Smooth muscle cell (in vitro differentiated cells): ENCODE results near the gene MGLL. TPM values are rescaled to one million over a fixed set of nuclear protein-coding genes. Genes with fewer than 3 reads are reported as not detected.

ENCODE experiments used
- DNase-seq: peaks from one replicate; lab custom pipeline; 2025; ENCODE audit not compliant: unreplicated experiment; lab: John Stamatoyannopoulos, UW
- H2AFZ ChIP-seq: fragments of 200-600 bp; sonication (generic); 2 replicates; pipeline ENCODE4 v1.6.0; 2016; ENCODE audit warnings: antibody characterized with exemption, low read depth, mild to moderate bottlenecking
- H3F3A ChIP-seq: fragments of 200-600 bp; sonication (generic); 2 replicates; pipeline ENCODE4 v1.6.0; 2017; ENCODE audit warnings: antibody characterized with exemption, low read depth
- H3K27ac ChIP-seq: fragments of 200-600 bp; sonication (generic); 2 replicates; pipeline ENCODE4 v1.5.1; 2016; ENCODE audit warnings: low read depth, mild to moderate bottlenecking
- H3K27me3 ChIP-seq: fragments of 200-600 bp; sonication (generic); 2 replicates; pipeline ENCODE4 v1.6.1; 2016; ENCODE audit warnings: low read depth, mild to moderate bottlenecking
- H3K36me3 ChIP-seq: fragments of 200-600 bp; sonication (generic); 2 replicates; pipeline ENCODE4 v1.5.1; 2016; ENCODE audit warnings: low read depth
- H3K4me1 ChIP-seq: fragments of 200-600 bp; sonication (generic); 2 replicates; pipeline ENCODE4 v1.5.1; 2016; ENCODE audit warnings: low read depth
- H3K4me2 ChIP-seq: fragments of 200-600 bp; sonication (generic); 2 replicates; pipeline ENCODE4 v1.6.0; 2016; ENCODE audit warnings: mild to moderate bottlenecking
- H3K4me3 ChIP-seq: fragments of 200-600 bp; sonication (generic); 2 replicates; pipeline ENCODE4 v1.5.1; 2016; ENCODE audit warnings: mild to moderate bottlenecking
- H3K79me2 ChIP-seq: fragments of 200-600 bp; sonication (generic); 2 replicates; pipeline ENCODE4 v1.6.0; 2016; ENCODE audit warnings: low read depth, mild to moderate bottlenecking
- H3K9ac ChIP-seq: fragments of 200-600 bp; sonication (generic); 2 replicates; pipeline ENCODE4 v1.6.0; 2016; ENCODE audit warnings: low read depth
- H3K9me3 ChIP-seq: fragments of 200-600 bp; sonication (generic); replicated peaks from 2 replicates; pipeline ENCODE4 v1.5.1; 2016; ENCODE audit warnings: low read depth
- H4K20me1 ChIP-seq: fragments of 200-600 bp; sonication (generic); 2 replicates; pipeline ENCODE4 v1.6.0; 2016; ENCODE audit warnings: low read depth
- WGBS: methylation state at CpG from one replicate; pipeline ENCODE4 v1.1.7; 2016; ENCODE audit warnings: low lambda C conversion rate; 5-methylcytosine and 5-hydroxymethylcytosine counted together
- polyA plus RNA-seq: library from polyadenylated mRNA; unstranded; fragments of >200 nt; fragmentation: Nextera tagmentation; extraction: Ambion mirVana; gene quantifications from 2 replicates; pipeline ENCODE4 v1.2.1, GENCODE V29; 2016
- total RNA-seq: library from RNA; depleted of rRNA; stranded (reverse); fragments of >200 nt; gene quantifications from 2 replicates; pipeline ENCODE4 v1.2.3, GENCODE V29; 2014
- TF ChIP-seq, protein P1 (sequence below): fragments of 200-600 bp; sonication (generic); IDR thresholded peaks from 2 replicates; pipeline ENCODE4 v1.5.1; 2017; ENCODE audit warnings: borderline replicate concordance, mild to moderate bottlenecking, antibody characterized with exemption; ENCODE audit not compliant: insufficient read depth, poor library complexity, severe bottlenecking

The MGLL gene
- total and polyA plus RNA-seq, 2 experiments from 2014 or later, result 13.6 to 22.5 TPM

- H3K36me3 ChIP-seq, result no peaks in the 10 kb centered on the region
- 86% methylated on average over 2 of the region's 2 CpGs for WGBS
- H3K4me1 ChIP-seq, result no peaks in the 10 kb centered on the region
- H4K20me1 ChIP-seq, result no peaks in the 10 kb centered on the region
- no peaks in the 10 kb centered on the region for H3F3A ChIP-seq
- no peak overlapping the region for H3K27ac ChIP-seq
- TF ChIP-seq, protein P1, sequence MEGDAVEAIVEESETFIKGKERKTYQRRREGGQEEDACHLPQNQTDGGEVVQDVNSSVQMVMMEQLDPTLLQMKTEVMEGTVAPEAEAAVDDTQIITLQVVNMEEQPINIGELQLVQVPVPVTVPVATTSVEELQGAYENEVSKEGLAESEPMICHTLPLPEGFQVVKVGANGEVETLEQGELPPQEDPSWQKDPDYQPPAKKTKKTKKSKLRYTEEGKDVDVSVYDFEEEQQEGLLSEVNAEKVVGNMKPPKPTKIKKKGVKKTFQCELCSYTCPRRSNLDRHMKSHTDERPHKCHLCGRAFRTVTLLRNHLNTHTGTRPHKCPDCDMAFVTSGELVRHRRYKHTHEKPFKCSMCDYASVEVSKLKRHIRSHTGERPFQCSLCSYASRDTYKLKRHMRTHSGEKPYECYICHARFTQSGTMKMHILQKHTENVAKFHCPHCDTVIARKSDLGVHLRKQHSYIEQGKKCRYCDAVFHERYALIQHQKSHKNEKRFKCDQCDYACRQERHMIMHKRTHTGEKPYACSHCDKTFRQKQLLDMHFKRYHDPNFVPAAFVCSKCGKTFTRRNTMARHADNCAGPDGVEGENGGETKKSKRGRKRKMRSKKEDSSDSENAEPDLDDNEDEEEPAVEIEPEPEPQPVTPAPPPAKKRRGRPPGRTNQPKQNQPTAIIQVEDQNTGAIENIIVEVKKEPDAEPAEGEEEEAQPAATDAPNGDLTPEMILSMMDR, result no peak
- H3K79me2 ChIP-seq, result no peaks in the 10 kb centered on the region
- no peak overlapping the region for H3K4me2 ChIP-seq
- H3K4me3 ChIP-seq, result no peak overlapping the region
- H3K9me3 ChIP-seq, result no peaks in the 10 kb centered on the region
- H2AFZ ChIP-seq, result no peak overlapping the region
- no peak for DNase-seq
- H3K27me3 ChIP-seq, result no peaks in the 10 kb centered on the region
- no peak overlapping the region for H3K9ac ChIP-seq
Observed at GRCh38 chr3:127665165-127665564, 157.2 kb downstream of the MGLL start.

GRCh38 chr3:127663151-127663550 lies 159.2 kb downstream of the MGLL start:
- Histone ChIP-seq H3F3A (no peaks in the 10 kb centered on the region), H3K27ac (no peak overlapping the region), H3K36me3 (no peaks in the 10 kb centered on the region), H3K4me2 (no peak overlapping the region), H3K27me3 (no peaks in the 10 kb centered on the region), H3K9me3 (no peaks in the 10 kb centered on the region), H3K79me2 (no peaks in the 10 kb centered on the region), H3K9ac (no peak overlapping the region), H3K4me3 (no peak overlapping the region), H2AFZ (no peak overlapping the region), H4K20me1 (no peaks in the 10 kb centered on the region), H3K4me1 (no peaks in the 10 kb centered on the region)
- TF ChIP-seq, protein P1, result no peak
- WGBS, result 91% methylated on average over 5 of the region's 5 CpGs
- DNase-seq, result no peak

GRCh38 chr3:127662001-127662469 lies 160.3 kb downstream of the MGLL start:
- H4K20me1 ChIP-seq, result no peaks in the 10 kb centered on the region
- no peak overlapping the region for H2AFZ ChIP-seq
- no peaks in the 10 kb centered on the region for H3K4me1 ChIP-seq
- 88% methylated on average over 11 of the region's 11 CpGs for WGBS
- no peak overlapping the region for H3K4me3 ChIP-seq
- no peaks in the 10 kb centered on the region for H3F3A ChIP-seq
- no peaks in the 10 kb centered on the region for H3K79me2 ChIP-seq
- H3K27me3 ChIP-seq, result no peaks in the 10 kb centered on the region
- H3K9me3 ChIP-seq, result no peaks in the 10 kb centered on the region
- no peaks in the 10 kb centered on the region for H3K36me3 ChIP-seq
- TF ChIP-seq, protein P1, result no peak
- no peak for DNase-seq
- H3K9ac ChIP-seq, result no peak overlapping the region
- no peak overlapping the region for H3K4me2 ChIP-seq
- H3K27ac ChIP-seq, result no peak overlapping the region

DNA sequence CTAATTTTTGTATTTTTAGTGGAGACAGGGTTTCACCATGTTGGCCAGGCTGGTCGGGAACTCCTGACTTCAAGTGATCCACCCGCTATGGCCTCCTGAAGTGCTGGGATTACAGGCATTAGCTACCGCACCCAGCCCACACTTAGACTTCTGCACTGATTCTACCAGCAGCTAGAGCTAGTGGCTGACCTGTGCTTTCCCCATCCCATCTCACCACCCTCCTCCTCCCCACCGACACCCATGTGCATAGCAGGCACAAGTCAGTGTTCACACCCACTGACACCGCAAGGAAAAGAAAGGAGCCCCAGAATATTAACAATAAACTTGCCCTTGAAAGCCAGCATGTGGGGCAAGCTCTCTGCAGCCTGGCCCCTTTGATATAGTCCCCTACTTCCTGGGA lies 160.7 kb downstream of the MGLL start:
- Histone ChIP-seq H4K20me1 (no peaks in the 10 kb centered on the region), H3K9ac (no peak overlapping the region), H3K9me3 (no peaks in the 10 kb centered on the region), H3K27me3 (no peaks in the 10 kb centered on the region), H3K4me3 (no peak overlapping the region), H2AFZ (no peak overlapping the region), H3K27ac (no peak overlapping the region), H3K4me1 (no peaks in the 10 kb centered on the region), H3K4me2 (no peak overlapping the region), H3K79me2 (no peaks in the 10 kb centered on the region), H3F3A (no peaks in the 10 kb centered on the region), H3K36me3 (no peaks in the 10 kb centered on the region)
- DNase-seq, result no peak
- TF ChIP-seq, protein P1, result no peak
- WGBS, result 96% methylated on average over 5 of the region's 5 CpGs
